Measurements from ENCODE around the gene TBC1D8. TPM values are rescaled to one million over a fixed set of nuclear protein-coding genes. Genes with fewer than 3 reads are reported as not detected.
A peak's percentile ranks its signal among the peaks of the same experiment; 100 is the strongest.

The TBC1D8 gene
- total RNA-seq, 1 donor from 2014 or later: 25.3 TPM

DNA sequence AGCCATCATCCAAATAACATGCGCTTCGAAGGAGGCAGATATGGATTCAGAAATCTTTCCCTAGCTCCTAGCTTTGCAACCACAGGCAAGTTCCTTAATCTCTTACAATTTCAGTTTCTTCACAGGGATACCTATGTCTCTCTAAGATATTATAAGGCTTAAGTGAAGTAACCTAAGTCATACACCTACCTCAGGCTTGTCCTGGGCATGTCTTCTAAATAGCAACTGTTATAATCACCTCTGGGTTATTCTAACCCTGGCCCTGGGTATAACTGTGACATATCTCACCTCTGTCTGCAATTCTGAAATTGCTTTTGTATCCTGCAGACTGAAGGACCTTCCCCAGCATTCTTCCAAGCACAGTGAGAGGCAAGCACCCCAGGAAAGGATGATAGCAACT is 8.3 kb upstream of the TBC1D8 start:
- Histone ChIP-seq H3K36me3 (ENCODE audit: control insufficient read depth, insufficient read depth, low read length) (no peaks in the 10 kb centered on the region), H3K4me3 (ENCODE audit: low read depth, low read length) (no peak overlapping the region), H3K27me3 (ENCODE audit: control insufficient read depth, insufficient read depth, low read length) (no peaks in the 10 kb centered on the region)
- DNase-seq (ENCODE audit: low read depth) (peak; percentile 80), FAIRE-seq (no peak)
- TF ChIP-seq, protein P1, sequence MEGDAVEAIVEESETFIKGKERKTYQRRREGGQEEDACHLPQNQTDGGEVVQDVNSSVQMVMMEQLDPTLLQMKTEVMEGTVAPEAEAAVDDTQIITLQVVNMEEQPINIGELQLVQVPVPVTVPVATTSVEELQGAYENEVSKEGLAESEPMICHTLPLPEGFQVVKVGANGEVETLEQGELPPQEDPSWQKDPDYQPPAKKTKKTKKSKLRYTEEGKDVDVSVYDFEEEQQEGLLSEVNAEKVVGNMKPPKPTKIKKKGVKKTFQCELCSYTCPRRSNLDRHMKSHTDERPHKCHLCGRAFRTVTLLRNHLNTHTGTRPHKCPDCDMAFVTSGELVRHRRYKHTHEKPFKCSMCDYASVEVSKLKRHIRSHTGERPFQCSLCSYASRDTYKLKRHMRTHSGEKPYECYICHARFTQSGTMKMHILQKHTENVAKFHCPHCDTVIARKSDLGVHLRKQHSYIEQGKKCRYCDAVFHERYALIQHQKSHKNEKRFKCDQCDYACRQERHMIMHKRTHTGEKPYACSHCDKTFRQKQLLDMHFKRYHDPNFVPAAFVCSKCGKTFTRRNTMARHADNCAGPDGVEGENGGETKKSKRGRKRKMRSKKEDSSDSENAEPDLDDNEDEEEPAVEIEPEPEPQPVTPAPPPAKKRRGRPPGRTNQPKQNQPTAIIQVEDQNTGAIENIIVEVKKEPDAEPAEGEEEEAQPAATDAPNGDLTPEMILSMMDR (IDR thresholded peaks at IDR 0.05; ENCODE audit: insufficient read depth, low read length, severe bottlenecking): no peak

DNA sequence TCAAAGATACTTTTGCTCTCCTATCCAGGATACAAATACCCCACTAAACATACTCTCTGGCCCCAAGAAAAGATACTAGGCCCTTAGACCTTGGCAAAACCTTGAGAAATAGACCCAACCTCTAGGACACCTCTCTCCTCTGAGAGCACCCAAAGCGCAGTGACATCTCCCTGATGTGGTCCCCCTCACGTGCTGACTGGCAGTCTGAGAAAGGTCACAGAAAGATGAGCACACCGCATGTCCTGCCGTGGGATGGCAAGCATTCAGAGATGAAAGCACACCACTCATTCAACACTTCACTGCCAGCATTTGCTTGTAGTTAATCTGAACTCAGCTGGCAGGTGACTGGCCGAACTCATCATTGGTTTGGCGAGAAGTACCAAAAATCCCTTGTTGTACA is 6.1 kb upstream of the TBC1D8 start:
- Histone ChIP-seq H3K4me3 (ENCODE audit: low read depth, low read length) (no peak overlapping the region), H3K27me3 (ENCODE audit: control insufficient read depth, insufficient read depth, low read length) (no peaks in the 10 kb centered on the region), H3K36me3 (ENCODE audit: control insufficient read depth, insufficient read depth, low read length) (no peaks in the 10 kb centered on the region)
- TF ChIP-seq, protein P1 (IDR thresholded peaks at IDR 0.05; ENCODE audit: insufficient read depth, low read length, severe bottlenecking): no peak
- FAIRE-seq: no peak
- DNase-seq (ENCODE audit: low read depth): no peak

DNA sequence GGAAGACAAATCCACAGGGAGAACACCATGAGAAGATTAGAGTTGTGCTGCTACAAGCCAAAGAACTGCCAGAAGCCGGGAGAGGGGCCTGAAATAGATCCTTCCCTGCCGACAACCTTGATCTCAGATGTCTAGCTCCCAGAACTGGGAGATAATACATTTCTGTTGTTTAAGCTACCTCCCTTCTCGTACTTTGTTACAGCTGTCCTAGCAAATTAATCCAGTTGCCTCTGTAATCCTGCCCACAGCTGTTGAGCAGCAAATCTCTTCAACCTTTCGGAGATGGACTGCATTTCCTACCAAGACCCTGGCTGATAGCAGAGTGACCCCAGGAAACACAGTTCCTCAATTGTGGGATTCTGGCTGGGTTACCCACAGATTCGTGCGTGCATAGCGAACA is 2.6 kb upstream of the TBC1D8 start:
- DNase-seq (ENCODE audit: low read depth) (no peak), FAIRE-seq (no peak)
- H3K36me3 ChIP-seq (ENCODE audit: control insufficient read depth, insufficient read depth, low read length): no peaks in the 10 kb centered on the region
- no peak overlapping the region for H3K4me3 ChIP-seq (ENCODE audit: low read depth, low read length)
- TF ChIP-seq, protein P1 (IDR thresholded peaks at IDR 0.05; ENCODE audit: insufficient read depth, low read length, severe bottlenecking): no peak
- no peaks in the 10 kb centered on the region for H3K27me3 ChIP-seq (ENCODE audit: control insufficient read depth, insufficient read depth, low read length)

DNA sequence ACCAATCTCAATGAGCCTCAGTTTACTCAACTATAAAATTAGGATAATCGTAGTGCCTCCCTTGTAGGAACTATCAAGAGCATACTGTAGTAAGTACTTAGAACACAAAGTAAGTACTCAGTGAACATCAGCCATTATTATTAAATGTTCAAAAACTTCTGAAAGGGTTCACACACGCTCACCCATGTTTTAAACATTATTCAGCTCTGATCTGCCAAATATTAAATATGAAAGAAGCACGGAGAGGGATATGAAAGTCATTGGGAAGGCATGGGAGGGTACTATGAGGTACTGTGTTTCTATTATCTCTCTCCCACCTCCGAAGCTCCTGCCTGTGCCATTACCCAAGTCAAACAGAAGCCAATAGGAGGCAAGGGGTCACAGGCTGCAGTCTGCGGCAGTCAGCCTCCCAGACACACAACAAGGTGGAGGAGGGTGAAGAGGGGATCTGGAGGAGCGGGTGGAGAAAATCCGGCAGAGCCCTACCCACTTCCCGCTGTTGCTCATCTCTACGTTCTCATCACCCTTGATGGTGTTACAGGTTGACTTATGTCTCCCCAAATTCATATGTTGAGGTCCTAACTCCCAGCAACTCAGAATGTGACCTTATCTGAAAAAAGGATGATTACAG is 2.0 kb upstream of the TBC1D8 start:
- FAIRE-seq: no peak
- DNase-seq (ENCODE audit: low read depth): no peak

DNA sequence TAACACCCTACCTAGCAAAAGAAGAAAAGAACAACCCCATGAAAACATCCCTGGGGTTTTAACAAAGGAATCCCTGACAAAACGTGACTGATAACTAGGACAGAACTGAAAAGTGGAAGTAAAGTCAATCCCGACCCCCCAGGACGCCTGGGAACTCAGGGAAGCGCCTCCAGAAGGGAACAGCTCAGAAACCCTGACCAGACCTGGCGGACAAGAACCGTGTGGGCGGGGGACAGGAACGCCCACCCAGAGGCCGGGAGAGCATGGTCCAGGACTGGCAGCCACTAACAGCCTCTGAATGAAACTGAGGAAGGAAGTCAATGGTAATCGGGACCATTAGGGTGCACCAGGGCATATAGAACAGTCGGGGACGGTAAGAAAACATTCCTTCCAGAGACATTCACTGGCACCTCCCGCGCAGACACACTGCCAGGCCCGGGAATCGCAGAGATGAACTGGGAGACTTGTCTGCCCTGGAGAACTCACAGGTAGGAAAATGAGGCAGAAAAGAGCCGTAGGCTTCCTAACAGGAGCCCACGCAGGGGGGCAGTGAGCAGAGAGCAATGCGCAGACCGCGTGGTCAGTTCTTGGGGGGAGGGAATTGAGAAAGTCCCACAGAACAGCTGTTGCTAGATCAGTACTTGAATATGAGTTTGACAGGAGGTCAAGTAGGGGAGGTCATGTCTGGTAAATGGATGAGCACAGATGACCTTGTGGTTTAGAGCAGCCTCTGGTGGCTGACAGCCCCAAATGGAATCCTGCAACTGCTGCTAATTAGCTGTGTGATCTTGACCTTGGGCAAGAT is 1.3 kb upstream of the TBC1D8 start:
- Histone ChIP-seq H3K27me3 (ENCODE audit: control insufficient read depth, insufficient read depth, low read length) (no peaks in the 10 kb centered on the region), H3K36me3 (ENCODE audit: control insufficient read depth, insufficient read depth, low read length) (no peaks in the 10 kb centered on the region), H3K4me3 (ENCODE audit: low read depth, low read length) (no peak overlapping the region)
- DNase-seq (ENCODE audit: low read depth): peak; percentile 67
- FAIRE-seq: no peak
- TF ChIP-seq, protein P1 (IDR thresholded peaks at IDR 0.05; ENCODE audit: insufficient read depth, low read length, severe bottlenecking): peak; percentile 82

More for the DNA sequence above, 2.0 kb upstream of the TBC1D8 start:
- TF ChIP-seq, protein P1 (IDR thresholded peaks at IDR 0.05; ENCODE audit: insufficient read depth, low read length, severe bottlenecking): no peak
- Histone ChIP-seq H3K36me3 (ENCODE audit: control insufficient read depth, insufficient read depth, low read length) (no peaks in the 10 kb centered on the region), H3K27me3 (ENCODE audit: control insufficient read depth, insufficient read depth, low read length) (no peaks in the 10 kb centered on the region), H3K4me3 (ENCODE audit: low read depth, low read length) (no peak overlapping the region)

Data from bronchial epithelial cell (primary cell).